Measurements from ENCODE around the gene TTLL5. TPM values are rescaled to one million over a fixed set of nuclear protein-coding genes. Genes with fewer than 3 reads are reported as not detected.

Gene TTLL5
- total RNA-seq, 1 donor from 2014 or later: 45.2 TPM

- Mint-ChIP-seq H3K9me3 (no peaks in the 10 kb centered on the region), H3K36me3 (peaks cover 3% of the 10 kb centered on the region), H3K4me3 (peak overlapping the region; percentile 86), H3K27ac (no peak overlapping the region), H3K27me3 (ENCODE audit: low read depth) (no peaks in the 10 kb centered on the region), H3K4me1 (peaks cover 41% of the 10 kb centered on the region)
- no peak for TF ChIP-seq CTCF (IDR thresholded peaks at IDR 0.05; ENCODE audit: unreplicated experiment)
- DNase-seq (ENCODE audit: low spot score in 2 of 2, unreplicated experiment in 2 of 2): no peak
These were observed 323.6 kb downstream of the TTLL5 start for GRCh38 chr14:75984674-75985073.

- Mint-ChIP-seq H3K27me3 (ENCODE audit: low read depth) (no peaks in the 10 kb centered on the region), H3K27ac (peak within 1 kb of the TSS; percentile 93), H3K9me3 (no peaks in the 10 kb centered on the region), H3K36me3 (peaks cover 13% of the 10 kb centered on the region), H3K4me1 (peaks cover 30% of the 10 kb centered on the region), H3K4me3 (peak within 1 kb of the TSS; percentile 86)
- peak; percentile 72 to 86 for DNase-seq (ENCODE audit: low spot score in 2 of 2, unreplicated experiment in 2 of 2)
- no peak for TF ChIP-seq CTCF (IDR thresholded peaks at IDR 0.05; ENCODE audit: unreplicated experiment)
These were observed 324.8 kb downstream of the TTLL5 start, which contains the start of gene IFT43 for GRCh38 chr14:75985618-75986438. IFT43 (plus strand) TSS chr14:75985763; CDS start chr14:75985787, 24 bp downstream.

- Mint-ChIP-seq H3K4me1 (peaks cover 24% of the 10 kb centered on the region), H3K27ac (peak overlapping the region; percentile 93), H3K27me3 (ENCODE audit: low read depth) (no peaks in the 10 kb centered on the region), H3K36me3 (peaks cover 13% of the 10 kb centered on the region), H3K9me3 (no peaks in the 10 kb centered on the region), H3K4me3 (peak overlapping the region; percentile 86)
- TF ChIP-seq CTCF (IDR thresholded peaks at IDR 0.05; ENCODE audit: unreplicated experiment): no peak
- DNase-seq (ENCODE audit: low spot score in 2 of 2, unreplicated experiment in 2 of 2): no peak
These were observed 325.4 kb downstream of the TTLL5 start for GRCh38 chr14:75986439-75986765.

- Mint-ChIP-seq H3K27me3 (ENCODE audit: low read depth) (no peaks in the 10 kb centered on the region), H3K4me1 (peaks cover 19% of the 10 kb centered on the region), H3K27ac (no peak overlapping the region), H3K4me3 (peak overlapping the region; percentile 86), H3K36me3 (peaks cover 20% of the 10 kb centered on the region), H3K9me3 (no peaks in the 10 kb centered on the region)
- no peak for TF ChIP-seq CTCF (IDR thresholded peaks at IDR 0.05; ENCODE audit: unreplicated experiment)
- DNase-seq (ENCODE audit: low spot score in 2 of 2, unreplicated experiment in 2 of 2): no peak
These were observed 326.3 kb downstream of the TTLL5 start for GRCh38 chr14:75987201-75987970.

- TF ChIP-seq CTCF (IDR thresholded peaks at IDR 0.05; ENCODE audit: unreplicated experiment): no peak
These were observed 328.1 kb downstream of the TTLL5 start for GRCh38 chr14:75989134-75989533.

More at GRCh38 chr14:75989134-75989533, 328.1 kb downstream of the TTLL5 start:
- no peak overlapping the region for H3K27ac Mint-ChIP-seq
- H3K4me1 Mint-ChIP-seq: peaks cover 18% of the 10 kb centered on the region
- no peaks in the 10 kb centered on the region for H3K9me3 Mint-ChIP-seq
- no peaks in the 10 kb centered on the region for H3K27me3 Mint-ChIP-seq (ENCODE audit: low read depth)
- no peak for DNase-seq (ENCODE audit: low spot score in 2 of 2, unreplicated experiment in 2 of 2)
- H3K4me3 Mint-ChIP-seq: no peak overlapping the region
- H3K36me3 Mint-ChIP-seq: peaks cover 30% of the 10 kb centered on the region

All from mesothelial cell of epicardium (in vitro differentiated cells).